ENCODE measurements around the gene MMP20.

DNA sequence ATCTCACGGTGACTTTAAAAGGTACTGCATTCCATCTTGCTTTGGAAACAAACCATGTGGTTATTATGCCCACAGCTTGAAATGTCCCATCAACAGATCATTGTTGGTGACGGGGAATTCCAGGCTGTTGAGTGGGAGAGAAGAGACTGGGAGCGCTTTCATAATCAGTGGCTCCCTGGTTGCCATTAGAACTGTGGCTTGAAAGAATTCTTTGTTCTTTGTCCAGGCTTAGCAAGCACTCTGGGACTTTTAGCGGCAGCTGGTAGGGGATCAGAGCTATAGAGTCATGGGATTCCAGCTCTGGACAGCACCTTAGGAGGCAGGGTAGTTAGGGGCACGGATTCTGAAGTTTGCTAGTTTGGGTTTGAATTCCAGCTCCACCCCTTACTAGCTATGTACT lies 22.0 kb downstream of the MMP20 start:
- TF ChIP-seq, protein P1, sequence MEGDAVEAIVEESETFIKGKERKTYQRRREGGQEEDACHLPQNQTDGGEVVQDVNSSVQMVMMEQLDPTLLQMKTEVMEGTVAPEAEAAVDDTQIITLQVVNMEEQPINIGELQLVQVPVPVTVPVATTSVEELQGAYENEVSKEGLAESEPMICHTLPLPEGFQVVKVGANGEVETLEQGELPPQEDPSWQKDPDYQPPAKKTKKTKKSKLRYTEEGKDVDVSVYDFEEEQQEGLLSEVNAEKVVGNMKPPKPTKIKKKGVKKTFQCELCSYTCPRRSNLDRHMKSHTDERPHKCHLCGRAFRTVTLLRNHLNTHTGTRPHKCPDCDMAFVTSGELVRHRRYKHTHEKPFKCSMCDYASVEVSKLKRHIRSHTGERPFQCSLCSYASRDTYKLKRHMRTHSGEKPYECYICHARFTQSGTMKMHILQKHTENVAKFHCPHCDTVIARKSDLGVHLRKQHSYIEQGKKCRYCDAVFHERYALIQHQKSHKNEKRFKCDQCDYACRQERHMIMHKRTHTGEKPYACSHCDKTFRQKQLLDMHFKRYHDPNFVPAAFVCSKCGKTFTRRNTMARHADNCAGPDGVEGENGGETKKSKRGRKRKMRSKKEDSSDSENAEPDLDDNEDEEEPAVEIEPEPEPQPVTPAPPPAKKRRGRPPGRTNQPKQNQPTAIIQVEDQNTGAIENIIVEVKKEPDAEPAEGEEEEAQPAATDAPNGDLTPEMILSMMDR (optimal IDR thresholded peaks at IDR 0.05 in 1 of 3, IDR thresholded peaks at IDR 0.05 in 1 of 3, conservative IDR thresholded peaks at IDR 0.05 in 1 of 3; ENCODE audit: extremely low read depth in 1 of 3, insufficient read depth in 2 of 3, low read length in 3 of 3) = no peak
- TF ChIP-seq EZH2 (IDR thresholded peaks at IDR 0.05; ENCODE audit: low read length) = no peak
